GM21723 (cell line): ENCODE measurements around the gene ADGRV1.
"Not testable (repeated sequence)": the region's sequence is repeated elsewhere in the genome, so short reads cannot be mapped to it uniquely, and the experiment has no call there.

Experiments used
- ATAC-seq: cut with Tn5 transposase; IDR thresholded peaks from one replicate; pipeline ENCODE4 v1.9.1; 2021; ENCODE audit warnings: mild to moderate bottlenecking, moderate library complexity; ENCODE audit not compliant: unreplicated experiment

Gene ADGRV1

GRCh38 chr5:90897618-90898017 lies 339.0 kb downstream of the ADGRV1 start:
- no peak for ATAC-seq

- ATAC-seq: no peak
These were observed 339.9 kb downstream of the ADGRV1 start for GRCh38 chr5:90898326-90899013.

DNA sequence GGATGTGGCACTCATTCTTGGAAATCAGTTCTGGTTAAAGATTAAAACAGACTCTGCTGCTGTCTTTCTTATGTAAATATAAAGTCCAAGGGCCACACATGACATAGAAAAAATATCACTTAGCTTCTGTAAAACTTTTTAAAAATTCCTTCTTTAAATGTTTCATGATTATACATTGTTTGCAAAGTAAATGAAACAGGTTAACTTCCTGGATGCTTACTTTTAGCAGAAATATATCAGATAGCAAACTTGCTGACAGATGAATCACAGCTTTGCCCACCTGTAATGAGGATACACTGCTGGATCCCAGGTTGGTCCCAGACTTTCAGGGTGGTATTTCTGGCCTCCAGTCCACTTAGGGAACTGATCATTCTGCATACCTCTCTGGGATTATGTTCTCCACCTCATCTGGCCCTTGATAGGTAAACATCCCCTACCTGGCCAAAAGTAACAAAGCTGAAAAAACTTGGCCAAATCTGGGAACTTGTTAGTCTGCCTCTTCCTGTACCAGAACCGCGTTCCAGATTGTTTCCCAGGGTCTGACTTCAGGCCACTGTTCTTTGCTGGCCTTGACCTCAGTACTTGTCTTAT lies 340.5 kb downstream of the ADGRV1 start:
- ATAC-seq: no peak

DNA sequence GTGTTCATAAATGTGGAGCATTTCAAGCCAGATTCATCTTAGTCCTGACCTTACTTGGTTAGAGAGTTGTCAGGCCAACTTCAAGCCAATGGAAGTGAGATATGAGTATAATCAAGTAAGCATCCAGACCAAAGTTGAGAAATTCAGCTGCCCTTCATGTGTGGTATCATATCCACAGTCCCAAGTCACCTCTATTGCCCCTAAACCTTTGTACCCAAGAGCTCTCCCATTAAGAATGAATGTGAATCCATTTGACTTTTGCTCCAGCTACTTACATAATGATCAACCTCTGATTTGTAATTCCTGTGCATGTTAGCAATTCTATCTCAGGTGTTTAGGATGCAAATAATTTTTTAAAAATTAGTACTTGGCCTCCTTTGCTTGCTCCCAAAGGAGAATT lies 342.7 kb downstream of the ADGRV1 start:
- ATAC-seq: no peak

DNA sequence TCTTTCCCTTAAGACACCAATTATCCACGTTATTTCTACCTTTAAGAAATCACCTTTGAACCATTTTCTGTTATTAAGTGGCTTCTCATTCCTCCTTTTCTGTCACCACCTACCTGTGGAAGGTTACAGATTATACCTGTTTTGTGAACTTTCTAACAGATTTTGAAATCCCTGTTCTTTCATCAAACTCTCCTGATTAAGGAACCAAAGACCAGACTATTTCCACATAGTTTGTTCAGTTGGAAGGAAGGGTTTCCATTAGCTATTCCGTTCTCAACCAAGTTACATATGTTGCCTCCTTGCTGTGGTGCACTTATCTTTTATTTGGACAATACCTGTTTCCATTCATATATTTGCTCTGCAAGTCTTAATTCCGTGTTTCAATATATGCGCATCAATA lies 343.6 kb downstream of the ADGRV1 start:
- no peak for ATAC-seq

DNA sequence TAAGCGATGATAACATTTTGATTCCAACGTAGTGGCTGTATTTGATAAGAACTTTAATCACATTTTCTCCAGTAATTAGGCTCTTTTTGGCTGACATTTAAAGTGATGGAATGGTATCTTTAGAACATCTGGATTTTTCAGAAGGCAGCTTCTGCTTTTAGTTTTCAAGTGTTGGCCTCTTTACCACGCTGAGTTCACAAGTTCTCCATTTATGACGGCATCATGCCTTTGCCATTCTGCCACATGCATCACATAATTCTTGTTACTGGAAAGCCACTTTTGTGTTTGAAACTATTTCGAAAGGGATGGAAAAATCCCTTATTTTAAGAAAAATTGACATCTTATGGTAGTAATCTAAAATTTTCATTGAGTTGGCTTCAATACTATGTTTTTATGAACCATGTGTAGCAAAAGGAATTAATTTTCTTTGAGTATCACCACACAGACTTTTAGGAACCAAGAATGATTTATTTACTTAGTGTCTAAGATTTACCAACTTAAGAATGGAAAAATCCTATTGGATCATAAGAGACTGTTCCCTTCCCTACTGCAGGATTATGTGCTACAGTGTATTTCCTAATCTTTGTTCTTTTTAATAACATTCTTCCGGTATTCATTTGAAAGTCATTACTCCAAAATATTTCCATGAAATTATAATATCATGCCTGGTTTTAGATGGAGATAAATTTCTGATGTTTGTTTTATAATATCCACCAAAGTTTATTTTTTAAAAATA lies 344.2 kb downstream of the ADGRV1 start:
- ATAC-seq: no peak

GRCh38 chr5:90909101-90909503 lies 350.5 kb downstream of the ADGRV1 start:
- no peak for ATAC-seq

- ATAC-seq: no peak
These were observed 351.3 kb downstream of the ADGRV1 start for GRCh38 chr5:90909940-90910339.

DNA sequence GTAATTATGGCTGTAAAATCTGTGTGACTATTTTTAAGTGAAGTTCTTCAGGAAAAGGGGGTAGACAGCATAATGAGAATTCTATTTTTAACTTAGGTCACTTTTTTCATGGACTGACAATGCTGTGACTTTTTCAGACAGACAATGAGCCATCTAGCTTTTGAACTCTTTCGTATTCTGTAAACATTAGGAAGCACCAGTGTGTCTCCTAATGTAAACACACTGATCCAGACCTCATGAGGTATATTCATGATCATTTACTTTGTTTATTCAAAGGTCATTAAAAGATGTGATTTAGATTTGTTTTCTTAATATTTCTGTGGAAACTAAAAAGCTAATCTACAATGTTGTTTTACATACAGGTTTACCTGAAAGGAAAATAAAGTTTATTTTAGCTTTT lies 352.6 kb downstream of the ADGRV1 start:
- no peak for ATAC-seq

GRCh38 chr5:90912476-90912875 lies 353.9 kb downstream of the ADGRV1 start:
- no peak for ATAC-seq

- ATAC-seq: no peak
These were observed 356.8 kb downstream of the ADGRV1 start for GRCh38 chr5:90915393-90915792.

GRCh38 chr5:90916947-90917800 lies 358.6 kb downstream of the ADGRV1 start:
- no peak for ATAC-seq

DNA sequence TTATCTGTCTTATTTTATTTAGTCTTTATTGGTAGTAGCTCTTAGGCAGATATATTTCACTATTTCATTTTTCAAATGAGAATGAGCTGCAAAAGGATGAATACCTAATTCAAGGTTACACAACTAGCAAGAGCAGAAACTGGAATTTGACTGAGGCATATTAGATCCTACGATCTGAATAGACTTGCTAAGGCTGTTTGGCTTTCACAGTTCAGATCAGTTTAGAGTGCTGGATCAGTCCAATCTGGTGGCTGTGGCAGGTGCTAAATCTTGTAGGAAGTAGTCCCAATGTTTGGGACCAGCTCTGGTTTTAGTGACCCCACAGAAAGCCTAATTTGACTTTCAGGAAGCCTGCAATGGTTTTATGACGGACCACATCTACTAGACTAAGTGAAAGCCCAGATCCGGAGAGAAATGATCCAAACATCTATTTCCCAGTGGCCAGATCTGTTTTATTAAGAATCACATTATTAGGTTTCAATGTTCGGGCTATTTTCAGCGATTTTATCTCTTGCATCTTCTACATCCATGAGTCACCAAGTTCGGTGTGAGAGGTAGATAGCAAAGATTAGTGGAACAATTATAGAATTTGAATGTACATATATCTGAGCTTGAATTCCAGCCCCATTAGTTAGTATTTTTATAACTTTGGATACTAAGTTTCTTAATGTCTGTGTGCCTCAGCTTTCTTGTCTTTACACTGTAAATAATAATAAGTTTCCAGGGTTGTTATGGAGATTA lies 359.5 kb downstream of the ADGRV1 start:
- ATAC-seq: no peak

GRCh38 chr5:90921418-90921973 lies 362.9 kb downstream of the ADGRV1 start:
- ATAC-seq: no peak

- not testable (repeated sequence) for ATAC-seq
These were observed 365.6 kb downstream of the ADGRV1 start for GRCh38 chr5:90924222-90924621.

DNA sequence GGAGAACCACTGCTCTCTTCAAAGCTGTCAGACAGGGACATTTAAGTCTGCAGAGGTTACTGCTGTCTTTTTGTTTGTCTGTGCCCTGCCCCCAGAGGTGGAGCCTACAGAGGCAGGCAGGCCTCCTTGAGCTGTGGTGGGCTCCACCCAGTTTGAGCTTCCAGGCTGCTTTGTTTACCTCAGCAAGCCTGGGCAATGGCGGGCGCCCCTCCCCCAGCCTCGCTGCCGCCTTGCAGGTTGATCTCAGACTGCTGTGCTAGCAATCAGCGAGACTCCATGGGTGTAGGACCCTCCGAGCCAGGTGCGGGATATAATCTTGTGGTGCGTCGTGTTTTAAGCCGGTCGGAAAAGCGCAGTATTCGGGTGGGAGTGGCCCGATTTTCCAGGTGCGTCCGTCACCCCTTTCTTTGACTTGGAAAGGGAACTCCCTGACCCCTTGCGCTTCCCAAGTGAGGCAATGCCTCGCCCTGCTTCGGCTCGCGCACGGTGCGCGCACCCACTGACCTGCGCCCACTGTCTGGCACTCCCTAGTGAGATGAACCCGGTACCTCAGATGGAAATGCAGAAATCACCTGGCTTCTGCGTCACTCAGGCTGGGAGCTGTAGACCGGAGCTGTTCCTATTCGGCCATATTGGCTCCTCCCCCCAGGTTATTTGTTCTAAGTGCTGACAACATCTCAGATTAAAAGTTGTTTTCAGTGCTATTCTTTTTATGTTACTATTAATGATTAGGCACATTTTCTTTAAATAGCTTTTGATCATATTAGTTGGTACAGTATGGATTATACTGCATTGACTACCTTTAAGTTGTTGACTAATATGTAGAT lies 370.6 kb downstream of the ADGRV1 start:
- ATAC-seq: not testable (repeated sequence)

GRCh38 chr5:90930062-90930461 lies 371.5 kb downstream of the ADGRV1 start:
- no peak for ATAC-seq

DNA sequence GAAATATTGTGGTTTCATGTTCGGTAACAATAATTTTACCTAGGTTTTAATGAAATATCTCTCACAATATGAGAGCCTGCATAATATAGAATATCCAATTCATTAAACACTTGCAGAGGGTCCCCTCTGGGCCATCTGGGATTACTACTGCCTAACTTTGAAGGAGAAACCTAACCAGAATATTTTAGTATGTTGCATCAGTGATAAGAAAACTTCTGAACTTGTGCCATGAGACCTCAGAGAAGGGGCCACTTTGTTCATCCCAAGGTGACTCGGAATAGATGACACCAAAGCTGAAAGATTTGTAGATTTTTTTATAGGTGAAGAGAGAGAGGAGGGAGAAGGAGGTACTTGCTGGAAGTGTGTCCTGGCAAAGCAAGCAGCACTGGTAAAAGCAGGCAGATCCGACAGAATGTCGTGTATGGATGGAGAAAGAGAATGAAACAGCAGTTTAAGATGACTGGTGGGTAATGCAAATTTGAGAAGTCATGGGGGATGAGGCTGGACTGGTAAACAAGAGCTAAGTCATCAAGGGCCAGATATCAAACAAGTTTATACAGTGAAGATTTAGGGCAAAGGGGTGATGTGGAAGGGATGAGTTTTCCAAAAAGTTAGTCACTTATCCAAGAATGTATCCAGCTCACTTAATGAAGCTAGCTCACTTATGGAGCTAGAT lies 372.3 kb downstream of the ADGRV1 start:
- ATAC-seq: no peak
